ENCODE measurements around the gene MCFD2.
"Not testable (repeated sequence)": the region's sequence is repeated elsewhere in the genome, so short reads cannot be mapped to it uniquely, and the experiment has no call there.

MCFD2 gene

GRCh38 chr2:46936566-46936965 is 21.0 kb upstream of the MCFD2 start:
- no peak for DNase-seq

- DNase-seq = no peak
Observed at GRCh38 chr2:46935071-46935470, 19.5 kb upstream of the MCFD2 start.

GRCh38 chr2:46929612-46930011 is 14.0 kb upstream of the MCFD2 start:
- DNase-seq = no peak

GRCh38 chr2:46926863-46927262 is 11.3 kb upstream of the MCFD2 start:
- no peak for DNase-seq

GRCh38 chr2:46925474-46926351 is 10.1 kb upstream of the MCFD2 start:
- no peak for DNase-seq

GRCh38 chr2:46924608-46925007 is 9.0 kb upstream of the MCFD2 start:
- no peak for DNase-seq

- no peak for DNase-seq
Observed at GRCh38 chr2:46924038-46924437, 8.4 kb upstream of the MCFD2 start.

GRCh38 chr2:46923041-46923528 is 7.5 kb upstream of the MCFD2 start:
- no peak for DNase-seq

GRCh38 chr2:46922606-46923005 is 7.0 kb upstream of the MCFD2 start:
- no peak for DNase-seq

- no peak for DNase-seq
Observed at GRCh38 chr2:46921676-46922448, 6.3 kb upstream of the MCFD2 start.

- no peak for DNase-seq
Observed at GRCh38 chr2:46917628-46918027, 2.0 kb upstream of the MCFD2 start.

GRCh38 chr2:46915811-46916630 is 415 bp upstream of the MCFD2 start:
- DNase-seq = peak; percentile 58

- no peak for DNase-seq
Observed at GRCh38 chr2:46914578-46915230, 902 bp downstream of the MCFD2 start.

- no peak for DNase-seq
Observed at GRCh38 chr2:46913471-46914381, 1.9 kb downstream of the MCFD2 start.

- DNase-seq = no peak
Observed at GRCh38 chr2:46909771-46910419, 5.7 kb downstream of the MCFD2 start.

GRCh38 chr2:46909150-46909549 is 6.5 kb downstream of the MCFD2 start:
- no peak for DNase-seq

GRCh38 chr2:46904908-46905678 is 10.5 kb downstream of the MCFD2 start:
- DNase-seq = not testable (repeated sequence)

- not testable (repeated sequence) for DNase-seq
Observed at GRCh38 chr2:46902980-46903379, 12.6 kb downstream of the MCFD2 start.

GRCh38 chr2:46902465-46902864 is 13.1 kb downstream of the MCFD2 start:
- DNase-seq = no peak

- DNase-seq = no peak
Observed at GRCh38 chr2:46901611-46902010, 14.0 kb downstream of the MCFD2 start.
